DMS 273 (cell line): Measurements from ENCODE around the gene OSGIN1.

Source experiments
- DNase-seq: peaks from one replicate; lab custom pipeline; 2025; ENCODE audit not compliant: unreplicated experiment; lab: John Stamatoyannopoulos, UW

The OSGIN1 gene

GRCh38 chr16:83995754-83996153, 42.7 kb downstream of the OSGIN1 start:
- peak; percentile 87 for DNase-seq

GRCh38 chr16:83996481-83997252, 43.6 kb downstream of the OSGIN1 start:
- peak; percentile 44 for DNase-seq

GRCh38 chr16:83998091-83998490, 45.1 kb downstream of the OSGIN1 start:
- no peak for DNase-seq

- DNase-seq: no peak
These were observed 48.1 kb downstream of the OSGIN1 start for GRCh38 chr16:84000989-84001642.

GRCh38 chr16:84001726-84002125, 48.7 kb downstream of the OSGIN1 start:
- no peak for DNase-seq

- no peak for DNase-seq
These were observed 50.0 kb downstream of the OSGIN1 start for GRCh38 chr16:84003038-84003437.

GRCh38 chr16:84004442-84004841, 51.4 kb downstream of the OSGIN1 start:
- no peak for DNase-seq

- peak; percentile 16 for DNase-seq
These were observed 52.4 kb downstream of the OSGIN1 start for GRCh38 chr16:84005391-84005790.

GRCh38 chr16:84007520-84007919, 54.5 kb downstream of the OSGIN1 start:
- DNase-seq: no peak

- DNase-seq: no peak
These were observed 54.9 kb downstream of the OSGIN1 start for GRCh38 chr16:84007965-84008364.

- DNase-seq: no peak
These were observed 56.2 kb downstream of the OSGIN1 start for GRCh38 chr16:84009282-84009681.

GRCh38 chr16:84013787-84014569, 60.9 kb downstream of the OSGIN1 start:
- DNase-seq: peak; percentile 79

GRCh38 chr16:84014570-84015327, 61.7 kb downstream of the OSGIN1 start:
- DNase-seq: no peak

- DNase-seq: no peak
These were observed 62.4 kb downstream of the OSGIN1 start for GRCh38 chr16:84015399-84015798.
